Panc1 (cell line): ENCODE measurements around the gene BNIP2.

ENCODE experiments used
- REST ChIP-seq, 2 experiments: IDR thresholded peaks; 2 replicates each; pipeline ENCODE4 v1.6.1; 2011 to 2012; ENCODE audit warnings: low read depth in 2 of 2, control low read depth in 1 of 2, low read length in 1 of 2, mild to moderate bottlenecking in 1 of 2, moderate library complexity in 1 of 2; ENCODE audit not compliant: insufficient read depth in 1 of 2
- TF ChIP-seq, protein P1 (sequence below): fragments of 450-650 bp; IDR thresholded peaks from 2 replicates; pipeline ENCODE4 v1.5.1; 2017; ENCODE audit warnings: mild to moderate bottlenecking

- TF ChIP-seq, protein P1, sequence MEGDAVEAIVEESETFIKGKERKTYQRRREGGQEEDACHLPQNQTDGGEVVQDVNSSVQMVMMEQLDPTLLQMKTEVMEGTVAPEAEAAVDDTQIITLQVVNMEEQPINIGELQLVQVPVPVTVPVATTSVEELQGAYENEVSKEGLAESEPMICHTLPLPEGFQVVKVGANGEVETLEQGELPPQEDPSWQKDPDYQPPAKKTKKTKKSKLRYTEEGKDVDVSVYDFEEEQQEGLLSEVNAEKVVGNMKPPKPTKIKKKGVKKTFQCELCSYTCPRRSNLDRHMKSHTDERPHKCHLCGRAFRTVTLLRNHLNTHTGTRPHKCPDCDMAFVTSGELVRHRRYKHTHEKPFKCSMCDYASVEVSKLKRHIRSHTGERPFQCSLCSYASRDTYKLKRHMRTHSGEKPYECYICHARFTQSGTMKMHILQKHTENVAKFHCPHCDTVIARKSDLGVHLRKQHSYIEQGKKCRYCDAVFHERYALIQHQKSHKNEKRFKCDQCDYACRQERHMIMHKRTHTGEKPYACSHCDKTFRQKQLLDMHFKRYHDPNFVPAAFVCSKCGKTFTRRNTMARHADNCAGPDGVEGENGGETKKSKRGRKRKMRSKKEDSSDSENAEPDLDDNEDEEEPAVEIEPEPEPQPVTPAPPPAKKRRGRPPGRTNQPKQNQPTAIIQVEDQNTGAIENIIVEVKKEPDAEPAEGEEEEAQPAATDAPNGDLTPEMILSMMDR, result no peak
- TF ChIP-seq REST (IDR thresholded peaks at IDR 0.05; ENCODE audit: insufficient read depth in 1 of 2, low read depth in 2 of 2, low read length in 1 of 2), result no peak
Measured at GRCh38 chr15:59662260-59662659, 26.9 kb downstream of the BNIP2 start.
